Right atrium auricular region (tissue), 2 donors: ENCODE results near the gene ANKMY2. TPM values are rescaled to one million over a fixed set of nuclear protein-coding genes. Genes with fewer than 3 reads are reported as not detected.

ENCODE experiments used
- DNase-seq: peaks from one replicate; pipeline ENCODE4 v3.0.0-alpha.2; 2019; ENCODE audit warnings: low spot score
- H3K27ac ChIP-seq, 2 donors: fragments of 200-600 bp; sonication (generic); 1 replicate in 1 of 2; 2 replicates in 1 of 2; pipeline ENCODE4 v1.5.1; 2016 to 2019
- H3K27me3 ChIP-seq, 2 donors: fragments of 200-600 bp; sonication (generic); one replicate each; pipeline versions ENCODE4 v1.5.1 to v1.6.0; 2017 to 2019
- H3K36me3 ChIP-seq: fragments of 200-600 bp; sonication (generic); one replicate; pipeline ENCODE4 v1.5.1; 2016
- H3K4me1 ChIP-seq, 2 donors: fragments of 200-600 bp; sonication (generic); one replicate each; pipeline versions ENCODE4 v1.5.1 to v1.6.0; 2017 to 2019
- H3K4me3 ChIP-seq, 2 donors: fragments of 200-600 bp; sonication (generic); 1 replicate in 1 of 2; 2 replicates in 1 of 2; pipeline ENCODE4 v1.5.1; 2017 to 2019; ENCODE audit warnings: mild to moderate bottlenecking in 1 of 2, moderate library complexity in 1 of 2
- H3K9me3 ChIP-seq, 2 donors: fragments of 200-600 bp; sonication (generic); one replicate each; pipeline ENCODE4 v1.5.1; 2019
- total RNA-seq, 2 donors: library from RNA; depleted of rRNA; stranded (reverse); fragments of >200 nt; gene quantifications; one replicate each; pipeline ENCODE4 v1.1.0, GENCODE V29; 2016
- TF ChIP-seq, protein P1 (sequence below), 2 donors: fragments of 200-600 bp; sonication (generic); IDR thresholded peaks; one replicate each; pipeline ENCODE4 v1.5.1; 2019; ENCODE audit warnings: antibody characterized with exemption in 2 of 2

ANKMY2 gene
- total RNA-seq = 10 to 100 TPM; 20.8 to 33.7 TPM

DNA sequence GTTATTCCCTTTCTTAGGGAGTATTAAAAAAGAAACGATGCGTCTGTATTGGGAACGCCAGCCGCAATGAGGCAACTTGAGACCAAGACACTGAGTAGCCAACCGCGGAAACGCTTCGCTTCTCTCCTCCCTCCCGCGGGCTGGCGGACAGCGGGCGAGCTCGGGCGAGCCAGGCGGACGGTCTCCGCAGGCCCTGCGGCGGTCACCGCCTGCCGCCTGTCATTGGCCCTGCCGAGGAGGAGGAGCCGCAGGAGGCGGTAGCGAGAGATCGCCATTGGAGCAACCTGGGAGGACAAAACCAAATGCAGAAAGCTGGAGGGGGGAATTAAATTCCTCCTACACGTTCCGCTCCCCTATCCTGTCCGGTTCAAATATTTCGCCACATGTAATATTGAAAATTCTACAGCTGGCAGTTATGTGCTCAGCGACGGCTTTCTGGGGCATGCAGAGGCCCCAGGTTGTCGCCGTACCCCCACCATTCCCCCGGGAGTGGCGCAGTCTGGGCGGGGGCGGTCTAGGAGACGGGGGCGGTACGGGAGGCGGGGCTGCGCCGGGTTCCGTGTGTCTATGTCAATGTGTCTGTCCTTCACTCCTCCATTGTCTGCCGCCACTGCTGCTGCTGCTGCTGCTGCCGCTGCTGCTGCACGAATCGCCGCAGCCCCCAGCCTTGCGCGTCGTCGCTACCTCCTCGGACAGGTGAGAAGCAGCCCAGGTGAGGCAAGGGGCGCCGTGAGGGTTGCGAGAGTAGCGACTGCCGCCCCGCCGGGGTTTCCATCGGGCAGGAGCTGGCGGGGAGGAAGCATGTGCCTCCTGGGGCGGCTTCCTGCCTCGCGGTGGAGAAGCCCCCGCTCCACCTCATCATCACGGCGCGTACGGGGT, at the start of gene ANKMY2, which contains the start of gene BZW2:
ANKMY2 (minus strand) TSS at position 162 of the 879 bp plus-strand sequence. CDS start 181 bp downstream, outside the sequence.
BZW2 (plus strand) TSS at position 589 of the 879 bp plus-strand sequence. CDS start 19,263 bp downstream, outside the sequence.
- Histone ChIP-seq H3K36me3 (no peaks in the 10 kb centered on the region), H3K4me1 (peaks cover 0 to 65% of the 10 kb centered on the region in 2 donors), H3K9me3 (no peaks in the 10 kb centered on the region), H3K27me3 (no peaks in the 10 kb centered on the region), H3K27ac (peak within 1 kb of the TSS; percentile 90 to 95), H3K4me3 (peak within 1 kb of the TSS; percentile 90 to 98)
- TF ChIP-seq, protein P1, sequence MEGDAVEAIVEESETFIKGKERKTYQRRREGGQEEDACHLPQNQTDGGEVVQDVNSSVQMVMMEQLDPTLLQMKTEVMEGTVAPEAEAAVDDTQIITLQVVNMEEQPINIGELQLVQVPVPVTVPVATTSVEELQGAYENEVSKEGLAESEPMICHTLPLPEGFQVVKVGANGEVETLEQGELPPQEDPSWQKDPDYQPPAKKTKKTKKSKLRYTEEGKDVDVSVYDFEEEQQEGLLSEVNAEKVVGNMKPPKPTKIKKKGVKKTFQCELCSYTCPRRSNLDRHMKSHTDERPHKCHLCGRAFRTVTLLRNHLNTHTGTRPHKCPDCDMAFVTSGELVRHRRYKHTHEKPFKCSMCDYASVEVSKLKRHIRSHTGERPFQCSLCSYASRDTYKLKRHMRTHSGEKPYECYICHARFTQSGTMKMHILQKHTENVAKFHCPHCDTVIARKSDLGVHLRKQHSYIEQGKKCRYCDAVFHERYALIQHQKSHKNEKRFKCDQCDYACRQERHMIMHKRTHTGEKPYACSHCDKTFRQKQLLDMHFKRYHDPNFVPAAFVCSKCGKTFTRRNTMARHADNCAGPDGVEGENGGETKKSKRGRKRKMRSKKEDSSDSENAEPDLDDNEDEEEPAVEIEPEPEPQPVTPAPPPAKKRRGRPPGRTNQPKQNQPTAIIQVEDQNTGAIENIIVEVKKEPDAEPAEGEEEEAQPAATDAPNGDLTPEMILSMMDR (IDR thresholded peaks at IDR 0.05) = no peak
- peak; percentile 93 for DNase-seq

DNA sequence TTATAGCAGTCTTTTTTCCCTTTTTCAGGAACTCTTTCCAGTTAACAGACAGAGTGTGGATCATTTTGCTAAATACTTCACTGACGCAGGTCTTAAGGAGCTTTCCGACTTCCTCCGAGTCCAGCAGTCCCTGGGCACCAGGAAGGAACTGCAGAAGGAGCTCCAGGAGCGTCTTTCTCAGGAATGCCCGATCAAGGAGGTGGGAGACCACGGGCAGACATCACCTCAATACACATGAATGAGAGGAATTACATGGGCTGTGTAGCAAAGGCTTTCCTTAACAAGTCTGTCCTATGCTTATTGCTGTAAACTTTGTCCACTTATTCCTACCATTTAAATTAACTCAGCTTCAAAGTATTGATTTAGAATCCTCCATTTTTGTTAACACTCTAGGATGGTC, 49.3 kb upstream of the ANKMY2 start:
- DNase-seq = no peak
- peaks cover 76% of the 10 kb centered on the region for H3K36me3 ChIP-seq

DNA sequence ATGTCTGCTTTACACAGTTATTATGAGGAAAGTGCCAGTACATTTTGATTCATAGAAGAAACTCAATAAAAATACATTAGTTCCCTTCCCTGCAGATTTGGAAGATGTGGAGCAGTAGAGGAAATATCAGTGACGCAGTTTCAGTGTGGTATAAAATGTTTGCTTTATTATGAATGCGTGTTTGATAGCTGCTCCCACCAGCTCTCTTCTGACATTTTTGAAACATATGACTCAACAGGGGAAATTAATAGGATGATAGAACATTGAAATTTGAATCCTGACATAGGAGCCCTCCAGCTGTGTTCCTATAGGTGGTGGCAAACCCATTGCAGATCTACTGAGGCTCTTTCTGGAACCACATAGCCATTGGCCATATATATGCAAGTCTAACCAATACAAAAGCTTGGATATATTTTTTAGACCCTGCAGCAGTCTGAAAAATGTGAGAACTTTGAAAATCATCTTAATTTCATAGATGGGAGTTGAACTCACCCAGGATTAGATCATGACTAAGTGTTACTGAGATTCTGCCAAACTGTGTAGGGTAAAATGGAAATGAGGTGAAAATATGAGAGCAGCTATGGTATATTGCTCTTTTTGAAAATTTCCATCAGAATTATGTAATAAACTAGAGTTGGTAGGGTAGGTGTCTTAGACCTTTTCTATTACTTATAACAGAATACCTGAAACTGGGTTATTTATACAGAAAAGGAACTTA, 48.2 kb upstream of the ANKMY2 start:
- Histone ChIP-seq H3K4me3 (no peak overlapping the region), H3K27me3 (no peaks in the 10 kb centered on the region), H3K9me3 (no peaks in the 10 kb centered on the region), H3K4me1 (no peaks in the 10 kb centered on the region), H3K27ac (no peak overlapping the region), H3K36me3 (peaks cover 69% of the 10 kb centered on the region)
- no peak for DNase-seq
- TF ChIP-seq, protein P1 (IDR thresholded peaks at IDR 0.05) = no peak

More for the DNA sequence above, 49.3 kb upstream of the ANKMY2 start:
- no peaks in the 10 kb centered on the region for H3K27me3 ChIP-seq
- H3K4me3 ChIP-seq = no peak overlapping the region
- no peaks in the 10 kb centered on the region for H3K9me3 ChIP-seq
- H3K4me1 ChIP-seq = no peaks in the 10 kb centered on the region
- no peak overlapping the region for H3K27ac ChIP-seq
- TF ChIP-seq, protein P1 (IDR thresholded peaks at IDR 0.05) = no peak

DNA sequence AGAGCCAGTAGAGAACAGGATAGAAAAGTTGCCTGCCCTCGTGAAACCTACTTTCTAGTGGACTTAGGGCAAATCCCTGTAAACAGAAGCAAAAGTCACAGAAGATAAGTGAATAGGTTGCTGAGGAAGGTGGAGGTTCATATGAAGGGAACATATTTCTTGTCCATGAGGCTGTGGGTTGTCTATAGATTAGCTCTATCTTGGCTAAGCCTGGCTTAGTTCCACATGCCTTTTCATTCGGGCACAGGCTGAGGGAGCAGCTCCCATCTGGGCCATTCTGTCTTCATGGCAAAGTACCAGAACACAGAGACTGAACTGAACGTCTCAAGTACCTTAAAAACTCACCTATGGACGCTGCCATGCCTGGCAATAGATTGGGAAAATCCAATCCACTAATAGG, 45.7 kb upstream of the ANKMY2 start:
- no peaks in the 10 kb centered on the region for H3K4me1 ChIP-seq
- peaks cover 54% of the 10 kb centered on the region for H3K36me3 ChIP-seq
- H3K9me3 ChIP-seq = no peaks in the 10 kb centered on the region
- no peak overlapping the region for H3K27ac ChIP-seq
- TF ChIP-seq, protein P1 (IDR thresholded peaks at IDR 0.05) = no peak
- H3K27me3 ChIP-seq = no peaks in the 10 kb centered on the region
- no peak for DNase-seq
- H3K4me3 ChIP-seq = no peak overlapping the region

DNA sequence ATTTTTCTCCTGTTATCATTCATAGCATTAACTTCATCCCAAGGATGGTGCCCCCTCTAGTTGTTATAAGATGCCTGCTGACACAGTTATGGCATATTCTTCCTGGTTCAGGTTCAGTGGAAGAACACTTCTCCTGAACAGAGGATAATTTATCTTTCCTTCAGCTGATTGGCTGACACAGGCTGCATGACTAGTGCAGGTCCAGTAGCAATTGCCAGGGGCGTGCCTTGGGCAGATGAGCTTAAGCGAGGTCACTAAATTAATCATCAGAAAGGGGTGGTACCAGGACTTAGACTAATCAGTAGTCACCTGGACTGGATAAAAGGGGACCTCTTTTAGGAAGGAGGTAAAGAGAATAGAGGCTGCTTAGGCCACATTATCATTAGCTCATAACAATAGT, 42.7 kb upstream of the ANKMY2 start:
- no peak for DNase-seq
- Histone ChIP-seq H3K4me1 (no peaks in the 10 kb centered on the region), H3K27ac (no peak overlapping the region), H3K27me3 (no peaks in the 10 kb centered on the region), H3K9me3 (no peaks in the 10 kb centered on the region), H3K4me3 (no peak overlapping the region), H3K36me3 (peaks cover 65% of the 10 kb centered on the region)
- TF ChIP-seq, protein P1 (IDR thresholded peaks at IDR 0.05) = no peak
